ENCODE results near the gene FASLG.
"Not testable (repeated sequence)": the region's sequence is repeated elsewhere in the genome, so short reads cannot be mapped to it uniquely, and the experiment has no call there.

FASLG gene

GRCh38 chr1:172658871-172659453 is at the start of gene FASLG:
Gene FASLG, plus strand, starts transcription at chr1:172659103. Its CDS starts 99 bp downstream, at chr1:172659202.
- peak; percentile 79 for DNase-seq

DNA sequence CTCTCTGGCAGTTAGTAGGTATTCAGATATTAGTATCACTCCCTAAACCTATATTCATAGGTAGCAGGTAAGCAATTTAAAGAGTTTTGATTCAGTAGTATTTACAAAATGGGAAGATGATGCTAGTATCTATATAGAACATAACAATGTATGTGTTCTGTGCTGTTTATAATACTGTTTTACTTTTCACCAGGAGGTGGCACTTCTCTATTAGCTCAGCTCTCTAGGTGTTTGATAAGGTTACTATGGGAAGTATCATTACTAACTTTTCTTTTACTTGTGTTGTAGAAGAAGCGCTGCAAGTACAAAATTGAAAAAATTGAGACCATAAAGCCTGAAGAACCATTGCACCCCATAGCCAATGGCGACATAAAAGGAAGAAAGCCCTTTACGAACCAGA is 49.4 kb upstream of the FASLG start:
- DNase-seq = no peak

GRCh38 chr1:172612478-172612877 is 46.4 kb upstream of the FASLG start:
- no peak for DNase-seq

GRCh38 chr1:172613294-172613693 is 45.6 kb upstream of the FASLG start:
- DNase-seq = no peak

- DNase-seq = no peak
Measured at GRCh38 chr1:172616195-172616594, 42.7 kb upstream of the FASLG start.

DNA sequence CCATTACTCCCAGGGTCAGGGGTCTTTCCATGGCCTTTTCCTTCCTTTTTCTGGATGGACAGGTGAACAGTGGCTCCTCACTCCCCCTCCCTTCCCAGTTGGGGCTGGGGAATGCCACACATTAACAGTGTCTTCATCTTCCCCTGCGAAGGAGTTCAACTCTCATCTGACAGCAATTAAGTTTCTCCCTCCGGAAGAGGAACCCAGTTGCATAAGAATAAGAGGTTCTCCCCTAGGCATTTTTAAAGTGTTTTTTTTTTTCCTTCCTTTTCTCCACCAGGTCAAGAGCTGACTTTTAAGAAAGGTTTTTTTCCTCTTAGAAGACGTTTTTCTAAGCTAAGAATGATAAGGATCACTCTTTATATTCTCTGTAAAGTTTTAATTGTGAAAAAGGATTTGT is 42.3 kb upstream of the FASLG start:
- no peak for DNase-seq

GRCh38 chr1:172620603-172621002 is 38.3 kb upstream of the FASLG start:
- DNase-seq = not testable (repeated sequence)

DNA sequence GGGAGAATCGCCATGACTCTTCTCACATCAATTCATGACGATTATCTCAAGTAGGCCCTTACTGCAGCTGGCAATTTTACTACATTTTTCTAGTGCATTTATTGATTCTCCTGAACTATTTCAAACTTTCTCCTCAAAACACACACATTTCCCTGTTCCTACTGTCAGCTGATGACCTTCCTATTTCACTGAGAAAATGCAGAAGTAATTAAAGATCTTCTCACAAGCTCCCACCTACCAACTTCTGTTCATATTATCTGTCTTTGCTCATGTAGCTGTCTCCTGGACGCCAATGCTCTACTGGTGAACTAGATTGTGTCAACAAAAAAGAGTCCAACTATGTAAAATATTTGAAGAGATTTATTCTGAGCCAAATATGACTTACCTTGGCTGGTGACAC is 36.4 kb upstream of the FASLG start:
- no peak for DNase-seq

DNA sequence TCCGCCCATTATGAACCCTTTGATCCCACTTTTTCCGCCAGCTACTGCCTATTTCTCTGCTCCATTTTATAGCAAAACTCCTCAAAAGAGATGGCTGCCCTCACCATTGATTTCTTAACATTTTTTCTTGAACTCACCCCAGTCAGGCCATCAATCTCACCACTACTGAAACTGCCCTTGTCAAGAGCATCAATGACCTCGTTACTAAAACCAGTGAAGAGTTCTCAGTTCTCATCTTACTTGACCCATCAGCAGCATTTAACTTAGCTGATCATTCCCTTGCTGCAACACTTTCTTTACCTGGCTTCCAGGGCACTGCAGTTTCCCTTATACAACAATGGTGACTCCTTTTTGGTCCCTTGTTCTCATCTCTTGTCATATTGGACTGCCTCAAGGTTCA is 35.2 kb upstream of the FASLG start:
- no peak for DNase-seq

DNA sequence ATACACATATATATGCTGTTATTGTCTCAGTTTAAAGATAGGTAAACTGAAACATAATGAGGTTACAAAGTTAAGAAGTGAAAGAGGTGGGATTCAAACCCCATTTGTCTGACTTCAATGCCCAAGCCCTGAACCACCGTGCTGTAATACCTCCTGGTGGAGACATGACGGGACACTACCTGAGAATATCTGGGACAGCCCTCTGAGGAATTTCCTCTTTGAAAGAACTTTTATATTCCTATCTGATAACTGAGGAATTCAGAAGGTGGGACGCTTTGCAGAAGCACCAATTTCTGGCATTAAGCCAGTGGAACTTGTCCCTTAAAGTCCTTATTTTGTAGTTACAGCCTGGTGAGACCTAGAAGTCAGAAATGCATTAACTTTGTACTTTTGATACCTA is 32.1 kb upstream of the FASLG start:
- DNase-seq = no peak

- DNase-seq = no peak
Measured at GRCh38 chr1:172627702-172628101, 31.2 kb upstream of the FASLG start.

GRCh38 chr1:172628401-172628800 is 30.5 kb upstream of the FASLG start:
- no peak for DNase-seq

DNA sequence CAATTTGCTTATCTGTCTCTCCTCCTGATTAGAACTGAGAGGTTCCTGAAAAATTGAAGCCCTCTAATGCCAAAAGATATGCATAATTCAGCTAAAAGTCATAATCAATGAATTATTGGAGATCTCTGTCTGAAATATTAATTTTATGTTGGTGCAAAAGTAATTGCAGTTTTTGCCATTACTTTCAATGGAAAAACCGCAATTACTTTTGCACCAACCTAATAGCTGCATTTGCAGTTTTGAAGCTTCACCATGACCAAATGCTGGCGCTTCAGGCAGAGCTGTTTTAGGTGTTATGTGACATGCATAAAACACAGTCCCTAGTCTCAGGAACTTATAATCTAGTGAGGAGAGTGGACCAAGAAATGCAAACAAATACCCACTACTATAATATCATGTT is 29.7 kb upstream of the FASLG start:
- DNase-seq = no peak

GRCh38 chr1:172629638-172630037 is 29.3 kb upstream of the FASLG start:
- no peak for DNase-seq

GRCh38 chr1:172630056-172630818 is 28.7 kb upstream of the FASLG start:
- DNase-seq = no peak

DNA sequence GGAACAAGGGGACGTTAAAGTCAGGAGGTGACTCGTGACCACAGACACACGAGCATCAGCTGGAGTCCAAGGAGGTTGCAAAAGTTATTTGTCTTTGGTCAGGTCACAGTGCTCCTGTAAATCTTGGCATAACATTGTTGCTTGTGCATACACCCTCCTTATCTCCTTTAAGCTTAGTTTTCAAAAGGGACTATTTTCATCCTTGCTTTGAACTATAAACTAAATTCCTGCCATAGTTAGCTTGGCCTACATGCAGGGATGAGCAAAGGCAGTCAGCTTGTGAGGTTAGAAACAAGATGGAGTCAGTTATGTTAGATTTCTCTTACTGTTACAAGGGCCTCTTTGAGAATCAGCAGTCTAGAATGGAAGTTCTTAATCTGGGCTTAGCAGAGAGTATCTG is 28.0 kb upstream of the FASLG start:
- DNase-seq = no peak

GRCh38 chr1:172637522-172637921 is 21.4 kb upstream of the FASLG start:
- peak; percentile 52 for DNase-seq

GRCh38 chr1:172638249-172638648 is 20.7 kb upstream of the FASLG start:
- no peak for DNase-seq

DNA sequence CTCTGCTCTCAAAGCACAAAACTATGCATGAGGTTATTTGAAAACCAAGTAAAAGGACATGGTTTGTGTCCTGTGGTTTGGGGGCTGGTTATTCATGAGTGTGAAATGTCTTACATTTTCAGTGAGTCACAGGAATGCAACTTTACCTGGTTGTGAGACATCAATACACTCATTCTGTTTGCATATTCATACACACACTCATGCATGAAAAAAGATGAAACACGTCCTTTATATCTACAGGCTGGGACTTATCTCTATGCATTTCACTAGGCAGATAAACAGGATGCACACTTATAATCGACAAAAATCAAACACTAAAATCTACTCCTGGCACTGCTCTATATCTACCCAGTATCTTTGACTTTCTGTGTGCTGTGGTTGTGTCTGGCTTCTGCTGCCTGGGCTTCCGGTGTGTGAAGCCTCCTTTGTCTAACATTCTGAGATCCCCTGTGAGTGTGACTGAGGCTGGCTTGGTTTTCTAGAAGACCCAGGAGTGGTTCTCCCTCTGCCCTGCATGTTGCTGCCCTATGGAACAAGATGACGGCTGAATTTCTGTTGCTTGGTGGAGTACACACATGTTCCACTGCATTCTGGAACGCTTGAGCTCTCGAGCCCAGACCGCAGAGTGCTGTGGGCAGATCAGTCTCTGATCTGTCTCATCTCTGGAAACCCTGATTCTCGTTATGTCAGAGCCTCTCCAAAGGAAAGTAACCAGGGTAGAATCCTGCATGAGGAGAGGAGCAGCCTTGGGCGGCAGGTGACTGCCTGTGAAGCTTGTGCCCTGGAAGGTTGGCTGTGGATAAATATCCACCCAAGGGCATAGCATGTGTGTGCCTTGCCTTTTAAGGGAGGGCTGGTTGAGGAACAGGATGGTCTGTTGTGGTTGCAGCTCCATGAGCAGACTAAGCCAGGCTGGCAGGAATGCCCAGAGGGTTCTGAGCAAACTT is 19.7 kb upstream of the FASLG start:
- peak; percentile 84 for DNase-seq

GRCh38 chr1:172640111-172640510 is 18.8 kb upstream of the FASLG start:
- no peak for DNase-seq

- no peak for DNase-seq
Measured at GRCh38 chr1:172641492-172641891, 17.4 kb upstream of the FASLG start.

DNA sequence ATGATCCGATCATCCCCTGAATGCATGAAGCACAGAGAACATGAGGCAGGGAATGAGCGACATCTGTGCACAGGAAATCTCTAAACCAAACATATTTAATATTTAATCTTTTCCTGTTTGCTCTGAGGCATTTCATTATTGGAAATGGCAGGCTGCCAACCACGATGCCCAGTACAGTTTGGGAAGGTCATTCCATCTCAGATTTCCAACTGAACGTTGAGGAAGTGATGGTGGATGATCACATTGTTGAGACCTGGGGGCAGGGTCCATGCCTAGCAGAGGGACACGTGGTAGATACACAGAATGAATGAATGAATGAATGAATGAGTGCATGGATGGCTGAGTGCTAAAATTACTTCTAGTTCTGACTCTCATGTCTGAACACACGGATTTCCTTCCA is 15.9 kb upstream of the FASLG start:
- DNase-seq = no peak

DNA sequence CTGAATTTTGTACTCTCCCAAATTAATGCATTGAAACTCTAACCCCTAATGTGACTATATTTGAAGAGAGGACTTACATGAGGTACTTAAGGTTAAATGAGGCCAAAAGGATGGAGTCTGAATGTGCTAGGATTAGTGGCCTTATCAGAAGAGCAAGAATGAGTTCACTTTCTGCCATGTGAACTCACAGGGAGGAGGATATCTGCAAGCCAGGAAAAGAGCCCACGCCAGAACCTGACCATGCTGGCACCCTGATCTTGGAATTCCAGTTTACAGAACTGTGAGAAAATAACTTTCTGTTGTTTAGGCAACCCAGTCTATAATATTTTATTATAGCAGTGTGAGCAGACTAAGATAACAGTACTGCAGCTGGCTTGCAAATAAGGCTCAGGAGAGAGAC is 12.2 kb upstream of the FASLG start:
- no peak for DNase-seq

DNA sequence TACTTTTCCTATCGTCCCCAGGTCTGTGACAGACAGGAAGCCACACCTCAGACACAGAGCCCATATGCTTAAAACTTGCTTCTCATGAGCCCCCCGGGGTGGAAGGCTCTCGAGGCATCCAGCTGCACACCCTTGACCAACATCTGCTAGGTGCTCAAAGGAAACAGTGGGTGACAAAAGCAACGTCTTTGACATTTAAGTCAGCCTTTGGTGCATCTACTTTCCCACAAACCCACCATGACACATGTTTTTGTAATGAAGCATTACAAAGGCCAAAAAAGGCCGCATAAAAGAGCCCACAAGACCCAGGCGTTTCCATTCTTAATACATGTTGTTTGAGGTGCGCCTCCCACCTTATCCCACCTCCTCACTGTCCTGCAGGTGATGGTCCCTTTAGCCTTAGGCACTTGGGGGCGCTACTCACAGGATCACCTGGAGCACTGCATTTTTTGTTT is 11.8 kb upstream of the FASLG start:
- DNase-seq = peak; percentile 62

All from stimulated activated CD8-positive, alpha-beta memory T cell treated with anti-CD3 and anti-CD28 coated beads, Interleukin-4, amount 100 ng/mL, for 48 hours (primary cell).